IPS DF 4.7 (cell line): ENCODE measurements around the gene CLSTN2.

Experiments used
- DNase-seq: peaks from one replicate; pipeline ENCODE4 v3.0.0-alpha.2; 2013; ENCODE audit warnings: low spot score; ENCODE audit errors: extremely low read depth

The CLSTN2 gene

GRCh38 chr3:139935016-139935865, at the start of gene CLSTN2:
Gene CLSTN2 (plus strand): TSS chr3:139935185.
- DNase-seq, result no peak

GRCh38 chr3:139887431-139887830, 47.6 kb upstream of the CLSTN2 start:
- DNase-seq, result no peak

GRCh38 chr3:139888561-139889140, 46.3 kb upstream of the CLSTN2 start:
- DNase-seq, result no peak

- DNase-seq, result no peak
Observed at GRCh38 chr3:139893267-139893962, 41.6 kb upstream of the CLSTN2 start.

- DNase-seq, result no peak
Observed at GRCh38 chr3:139893963-139894642, 40.9 kb upstream of the CLSTN2 start.

- DNase-seq, result no peak
Observed at GRCh38 chr3:139894643-139894989, 40.4 kb upstream of the CLSTN2 start.

- DNase-seq, result no peak
Observed at GRCh38 chr3:139897759-139898158, 37.2 kb upstream of the CLSTN2 start.

GRCh38 chr3:139906418-139906817, 28.6 kb upstream of the CLSTN2 start:
- DNase-seq, result peak; percentile 16

GRCh38 chr3:139909811-139910210, 25.2 kb upstream of the CLSTN2 start:
- no peak for DNase-seq

- no peak for DNase-seq
Observed at GRCh38 chr3:139916271-139916670, 18.7 kb upstream of the CLSTN2 start.

GRCh38 chr3:139917226-139917785, 17.7 kb upstream of the CLSTN2 start:
- no peak for DNase-seq

- no peak for DNase-seq
Observed at GRCh38 chr3:139928708-139929505, 6.1 kb upstream of the CLSTN2 start.

- DNase-seq, result no peak
Observed at GRCh38 chr3:139930211-139930610, 4.8 kb upstream of the CLSTN2 start.

GRCh38 chr3:139933766-139934165, 1.2 kb upstream of the CLSTN2 start:
- DNase-seq, result no peak

GRCh38 chr3:139934613-139935015, 371 bp upstream of the CLSTN2 start:
- DNase-seq, result peak; percentile 46

GRCh38 chr3:139935866-139936817, 1.2 kb downstream of the CLSTN2 start:
- DNase-seq, result no peak

- no peak for DNase-seq
Observed at GRCh38 chr3:139937674-139938279, 2.8 kb downstream of the CLSTN2 start.

- DNase-seq, result no peak
Observed at GRCh38 chr3:139939681-139940190, 4.8 kb downstream of the CLSTN2 start.

- DNase-seq, result no peak
Observed at GRCh38 chr3:139940622-139941021, 5.6 kb downstream of the CLSTN2 start.
